Uterus (tissue), 2 donors: ENCODE results near the gene HSPG2.

Experiments used
- CTCF ChIP-seq, 4 experiments: fragments of 200-600 bp in 2 of 4; fragments of 450-650 bp in 2 of 4; sonication (generic) in 2 of 4; IDR thresholded peaks; one replicate each; pipeline ENCODE4 v1.5.1; 2016 to 2019; ENCODE audit warnings: antibody characterized with exemption in 4 of 4, mild to moderate bottlenecking in 2 of 4, moderate library complexity in 1 of 4
- POLR2A ChIP-seq, 2 donors: fragments of 450-650 bp; IDR thresholded peaks; one replicate each; pipeline ENCODE4 v1.6.1; 2016; ENCODE audit warnings: antibody characterized with exemption in 2 of 2, mild to moderate bottlenecking in 1 of 2, moderate library complexity in 1 of 2

- TF ChIP-seq CTCF (IDR thresholded peaks at IDR 0.05) (no peak), POLR2A (IDR thresholded peaks at IDR 0.05) (no peak)
These were observed 71.0 kb downstream of the HSPG2 start for GRCh38 chr1:21865943-21866706.
